GM12874 (cell line): Measurements from ENCODE around the gene DDAH1.

Experiments used
- CTCF ChIP-seq: IDR thresholded peaks from 2 replicates; pipeline ENCODE4 v1.5.1; 2011; ENCODE audit warnings: low read depth, mild to moderate bottlenecking, control low read depth, low read length, moderate library complexity; ENCODE audit not compliant: insufficient read depth

DDAH1 gene

DNA sequence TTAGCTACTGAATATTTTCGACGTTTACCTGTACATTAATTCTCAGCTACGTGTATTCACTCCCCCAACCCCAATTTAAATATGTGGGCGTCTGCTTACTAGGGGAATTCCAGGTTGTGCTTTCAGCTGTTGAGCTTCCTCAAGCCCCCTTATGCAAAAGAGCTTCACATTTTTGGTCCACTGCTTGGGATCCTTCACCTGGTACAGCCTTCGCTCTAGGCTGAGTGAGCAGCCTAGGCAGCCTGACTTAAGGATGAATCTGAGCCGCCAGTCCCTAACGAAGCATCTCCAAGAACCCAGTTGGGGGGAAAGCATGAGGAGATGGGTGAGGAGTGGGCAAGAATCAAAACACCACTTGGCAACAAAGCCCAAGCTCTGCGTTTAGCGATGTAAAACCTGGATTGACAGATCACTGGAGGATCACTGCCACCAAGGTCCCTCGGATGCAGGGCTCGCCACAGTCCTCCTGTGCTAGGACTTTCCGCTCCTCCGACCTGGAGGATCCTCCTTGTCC, 189.2 kb downstream of the DDAH1 start:
- TF ChIP-seq CTCF, result no peak

DNA sequence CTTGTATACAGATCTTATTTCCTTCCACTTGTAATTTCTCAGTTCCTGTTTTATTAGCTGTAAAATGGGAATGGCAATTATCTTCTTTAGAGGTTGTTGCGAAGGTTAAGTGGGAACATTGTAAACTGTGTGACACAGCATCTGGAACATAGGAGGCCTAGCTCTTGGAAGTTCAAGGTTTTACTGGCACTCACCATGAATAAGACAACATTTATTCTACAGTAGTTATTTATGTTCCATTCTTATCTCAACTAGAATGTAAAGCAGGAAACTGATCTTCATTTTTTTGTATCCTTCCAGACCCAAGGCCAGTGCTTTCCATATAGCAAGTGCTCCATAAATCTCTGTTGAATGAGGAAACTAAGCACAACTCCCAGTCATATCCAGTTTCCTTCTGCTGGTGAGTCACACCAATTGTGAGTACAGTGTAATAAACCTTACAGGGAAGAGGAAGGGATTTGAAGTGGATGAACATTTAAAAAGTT, 189.9 kb downstream of the DDAH1 start:
- no peak for TF ChIP-seq CTCF

DNA sequence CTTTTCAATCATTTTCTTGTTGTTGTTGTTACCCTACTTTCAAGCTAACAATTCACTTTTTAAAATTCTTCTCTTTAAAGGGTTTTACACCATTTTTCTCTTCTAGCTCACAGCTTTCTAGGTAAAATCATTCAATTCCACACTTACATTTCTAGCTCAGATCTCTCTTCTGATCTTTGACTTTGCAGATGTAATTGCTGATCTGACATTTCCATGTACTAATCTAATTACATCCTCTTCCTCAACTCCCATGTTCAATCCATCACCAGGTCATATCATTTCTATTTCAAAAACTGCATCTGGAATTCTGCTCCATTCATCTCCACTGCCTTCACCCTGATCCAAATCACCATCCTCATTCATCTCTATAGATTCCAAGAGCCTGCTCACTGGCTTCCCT, 191.6 kb downstream of the DDAH1 start:
- no peak for TF ChIP-seq CTCF

- TF ChIP-seq CTCF, result no peak
Measured at GRCh38 chr1:85268801-85269585, 196.0 kb downstream of the DDAH1 start.
